ENCODE measurements around the gene DNAL1.

The DNAL1 gene

DNA sequence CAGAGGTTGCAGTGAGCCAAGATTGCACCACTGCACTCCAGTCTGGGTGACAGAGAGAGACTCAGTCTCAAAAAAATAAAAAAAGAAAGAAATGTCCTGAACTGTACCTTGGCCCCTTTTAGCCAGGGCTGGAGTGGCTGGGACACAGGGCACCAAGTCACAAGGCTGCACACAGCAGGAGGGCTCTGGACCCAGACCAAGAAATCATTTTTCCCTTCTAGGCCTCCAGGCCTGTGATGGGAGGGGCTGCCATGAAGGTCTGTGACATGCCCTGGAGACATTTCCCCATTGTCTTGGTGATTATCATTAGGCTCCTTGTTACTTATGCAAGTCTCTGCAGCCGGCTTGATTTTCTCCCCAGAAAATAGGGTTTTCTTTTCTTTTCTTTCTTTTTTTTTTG, 37.5 kb upstream of the DNAL1 start:
- Histone ChIP-seq H3K36me3 (replicated peaks in 1 of 2; ENCODE audit: control insufficient read depth in 2 of 2, insufficient read depth in 2 of 2, low read length in 2 of 2) (no peaks in the 10 kb centered on the region), H3K27me3 (ENCODE audit: control insufficient read depth in 3 of 3, insufficient read depth in 3 of 3, low read depth in 1 of 3, low read length in 3 of 3) (no peaks in the 10 kb centered on the region), H3K23ac (ENCODE audit: low read depth, low read length, poor library complexity) (no peak overlapping the region), H3K9ac (ENCODE audit: low read depth, low read length, poor library complexity) (no peak overlapping the region), H3K9me3 (replicated peaks in 1 of 2; ENCODE audit: control insufficient read depth in 2 of 2, insufficient read depth in 1 of 2, low read depth in 1 of 2, low read length in 2 of 2) (peaks cover 0 to 3% of the 10 kb centered on the region in 2 donors), H3K4me3 (ENCODE audit: low read length in 2 of 2) (no peak overlapping the region), H4K8ac (ENCODE audit: low read depth, low read length) (no peak overlapping the region), H2BK5ac (ENCODE audit: low read length) (no peak overlapping the region), H3K79me1 (ENCODE audit: low read depth, low read length) (no peaks in the 10 kb centered on the region), H3K27ac (replicated peaks; ENCODE audit: low read length) (no peak overlapping the region), H3K4me2 (ENCODE audit: insufficient read depth, low read length, poor library complexity, severe bottlenecking) (no peak overlapping the region), H2AFZ (ENCODE audit: low read length) (no peak overlapping the region), H3K4ac (ENCODE audit: low read length) (no peak overlapping the region), H3K18ac (ENCODE audit: low read length) (no peak overlapping the region), H3K4me1 (ENCODE audit: control insufficient read depth in 2 of 2, insufficient read depth in 1 of 2, low read depth in 1 of 2, low read length in 2 of 2) (peaks cover 1 to 3% of the 10 kb centered on the region in 2 donors), H3K14ac (ENCODE audit: low read length) (no peak overlapping the region), H2BK12ac (ENCODE audit: low read length) (no peak overlapping the region), H2BK15ac (ENCODE audit: low read length) (no peak overlapping the region), H4K91ac (ENCODE audit: low read depth, low read length, poor library complexity) (no peak overlapping the region), H2AK5ac (ENCODE audit: low read depth, low read length) (no peak overlapping the region), H2BK120ac (ENCODE audit: low read depth, low read length) (no peak overlapping the region)
- DNase-seq (ENCODE audit: low spot score): no peak
- no CpG with 5 or more reads among the region's 1 CpG for WGBS, 2 donors (ENCODE audit: extremely low coverage in 2 of 2, insufficient read length in 2 of 2, insufficient replicate concordance in 1 of 2)

DNA sequence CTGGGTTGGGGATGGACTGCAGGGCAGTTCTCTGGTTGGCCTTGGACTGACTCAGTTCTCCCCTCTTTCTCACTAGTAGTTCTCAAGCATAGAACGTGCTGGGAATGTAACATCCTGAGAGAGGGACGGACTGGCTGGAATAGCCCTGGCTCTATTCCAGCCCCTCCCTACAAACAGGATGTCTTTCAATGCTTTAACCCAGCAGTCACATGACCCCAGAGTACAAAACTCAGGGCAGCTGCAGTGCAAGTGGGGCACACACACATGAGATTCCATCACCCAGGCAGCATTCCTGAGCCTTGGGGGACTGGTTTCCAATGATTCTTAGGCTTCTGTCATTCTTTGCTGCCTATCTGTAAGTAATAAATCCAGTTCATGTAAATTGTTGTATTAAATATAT, 34.1 kb upstream of the DNAL1 start:
- Histone ChIP-seq H3K4me1 (ENCODE audit: control insufficient read depth in 2 of 2, insufficient read depth in 1 of 2, low read depth in 1 of 2, low read length in 2 of 2) (peaks cover 1 to 2% of the 10 kb centered on the region in 2 donors), H4K8ac (ENCODE audit: low read depth, low read length) (no peak overlapping the region), H3K23ac (ENCODE audit: low read depth, low read length, poor library complexity) (no peak overlapping the region), H3K14ac (ENCODE audit: low read length) (no peak overlapping the region), H2AK5ac (ENCODE audit: low read depth, low read length) (no peak overlapping the region), H3K18ac (ENCODE audit: low read length) (peak overlapping the region; percentile 57), H3K4me2 (ENCODE audit: insufficient read depth, low read length, poor library complexity, severe bottlenecking) (no peak overlapping the region), H3K79me1 (ENCODE audit: low read depth, low read length) (no peaks in the 10 kb centered on the region), H2BK120ac (ENCODE audit: low read depth, low read length) (no peak overlapping the region), H3K9me3 (replicated peaks in 1 of 2; ENCODE audit: control insufficient read depth in 2 of 2, insufficient read depth in 1 of 2, low read depth in 1 of 2, low read length in 2 of 2) (peaks cover 0 to 3% of the 10 kb centered on the region in 2 donors), H3K9ac (ENCODE audit: low read depth, low read length, poor library complexity) (no peak overlapping the region), H3K4ac (ENCODE audit: low read length) (no peak overlapping the region), H3K27ac (replicated peaks; ENCODE audit: low read length) (no peak overlapping the region), H2AFZ (ENCODE audit: low read length) (peak overlapping the region; percentile 10), H2BK12ac (ENCODE audit: low read length) (no peak overlapping the region), H4K91ac (ENCODE audit: low read depth, low read length, poor library complexity) (no peak overlapping the region), H3K4me3 (ENCODE audit: low read length in 2 of 2) (no peak overlapping the region), H2BK5ac (ENCODE audit: low read length) (no peak overlapping the region), H3K36me3 (replicated peaks in 1 of 2; ENCODE audit: control insufficient read depth in 2 of 2, insufficient read depth in 2 of 2, low read length in 2 of 2) (no peaks in the 10 kb centered on the region), H3K27me3 (ENCODE audit: control insufficient read depth in 3 of 3, insufficient read depth in 3 of 3, low read depth in 1 of 3, low read length in 3 of 3) (peaks cover 0 to 12% (median 11%) of the 10 kb centered on the region in 3 experiments), H2BK15ac (ENCODE audit: low read length) (no peak overlapping the region)
- no peak for DNase-seq (ENCODE audit: low spot score)
- no CpG with 5 or more reads among the region's 2 CpGs for WGBS, 2 donors (ENCODE audit: extremely low coverage in 2 of 2, insufficient read length in 2 of 2, insufficient replicate concordance in 1 of 2)

DNA sequence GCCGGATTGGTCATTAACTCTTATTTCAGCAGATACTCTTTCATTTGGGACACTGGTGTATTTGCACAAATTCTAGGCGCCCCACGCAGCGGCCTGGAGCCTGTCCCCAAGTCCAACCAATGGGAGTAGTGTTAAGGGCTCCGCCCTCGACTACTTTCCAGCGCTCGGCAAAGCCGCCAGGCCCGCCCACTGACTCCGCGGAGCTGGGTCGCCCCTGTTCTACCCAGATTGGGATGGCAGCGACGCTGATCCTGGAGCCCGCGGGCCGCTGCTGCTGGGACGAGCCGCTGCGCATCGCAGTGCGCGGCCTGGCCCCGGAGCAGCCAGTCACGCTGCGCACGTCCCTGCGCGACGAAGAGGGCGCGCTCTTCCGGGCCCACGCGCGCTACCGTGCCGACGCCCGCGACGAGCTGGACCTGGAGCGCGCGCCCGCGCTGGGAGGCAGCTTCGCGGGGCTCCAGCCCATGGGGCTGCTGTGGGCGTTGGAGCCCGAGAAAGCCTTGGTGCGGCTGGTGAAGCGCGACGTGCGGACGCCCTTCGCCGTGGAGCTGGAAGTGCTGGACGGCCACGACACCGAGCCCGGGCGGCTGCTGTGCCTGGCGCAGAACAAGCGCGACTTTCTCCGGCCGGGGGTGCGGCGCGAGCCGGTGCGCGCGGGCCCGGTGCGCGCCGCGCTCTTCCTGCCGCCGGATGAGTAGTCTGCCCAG, 32.3 kb upstream of the DNAL1 start, which contains the start of gene ACOT6:
Gene ACOT6, plus strand, starts transcription at position 179 of the 707 bp plus-strand sequence. Its CDS starts 55 bp downstream, at position 234.
- no CpG with 5 or more reads among the region's 84 CpGs for whole genome bisulfite sequencing, 2 donors (ENCODE audit: extremely low coverage in 2 of 2, insufficient read length in 2 of 2, insufficient replicate concordance in 1 of 2)
- peaks cover 0 to 16% (median 12%) of the 10 kb centered on the region in 3 experiments for H3K27me3 ChIP-seq (ENCODE audit: control insufficient read depth in 3 of 3, insufficient read depth in 3 of 3, low read depth in 1 of 3, low read length in 3 of 3)
- peak; percentile 64 for DNase-seq (ENCODE audit: low spot score)

DNA sequence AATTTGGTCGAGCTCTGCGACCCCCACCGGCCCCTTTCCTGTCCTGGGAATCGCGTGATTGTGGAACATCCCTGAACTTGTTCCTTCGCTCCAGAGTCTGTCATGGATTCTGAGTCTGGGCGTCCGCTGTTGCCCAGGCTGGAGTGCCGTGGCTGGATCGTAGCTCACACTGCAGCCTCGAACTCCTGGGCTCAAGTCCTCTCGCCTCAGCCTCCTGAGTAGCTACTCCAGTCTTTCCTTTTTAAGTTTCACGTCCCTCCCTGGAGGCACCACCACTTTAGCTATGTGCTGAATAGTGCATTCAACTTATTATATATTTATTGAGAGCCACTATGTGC, 31.8 kb upstream of the DNAL1 start:
- Histone ChIP-seq H3K4me3 (ENCODE audit: low read length in 2 of 2) (peak overlapping the region; percentile 71 to 95), H2AK5ac (ENCODE audit: low read depth, low read length) (no peak overlapping the region), H3K36me3 (replicated peaks in 1 of 2; ENCODE audit: control insufficient read depth in 2 of 2, insufficient read depth in 2 of 2, low read length in 2 of 2) (no peaks in the 10 kb centered on the region), H2BK15ac (ENCODE audit: low read length) (peak overlapping the region; percentile 67), H3K27me3 (ENCODE audit: control insufficient read depth in 3 of 3, insufficient read depth in 3 of 3, low read depth in 1 of 3, low read length in 3 of 3) (peaks cover 0 to 16% (median 12%) of the 10 kb centered on the region in 3 experiments), H3K9me3 (replicated peaks in 1 of 2; ENCODE audit: control insufficient read depth in 2 of 2, insufficient read depth in 1 of 2, low read depth in 1 of 2, low read length in 2 of 2) (no peaks in the 10 kb centered on the region), H3K27ac (replicated peaks; ENCODE audit: low read length) (no peak overlapping the region), H3K79me1 (ENCODE audit: low read depth, low read length) (no peaks in the 10 kb centered on the region), H4K91ac (ENCODE audit: low read depth, low read length, poor library complexity) (no peak overlapping the region), H3K4ac (ENCODE audit: low read length) (no peak overlapping the region), H4K8ac (ENCODE audit: low read depth, low read length) (no peak overlapping the region), H3K4me2 (ENCODE audit: insufficient read depth, low read length, poor library complexity, severe bottlenecking) (peak overlapping the region; percentile 80), H3K14ac (ENCODE audit: low read length) (peak overlapping the region; percentile 89), H2BK5ac (ENCODE audit: low read length) (peak overlapping the region; percentile 39), H2AFZ (ENCODE audit: low read length) (peak overlapping the region; percentile 99), H3K18ac (ENCODE audit: low read length) (peak overlapping the region; percentile 97), H3K9ac (ENCODE audit: low read depth, low read length, poor library complexity) (no peak overlapping the region), H3K4me1 (ENCODE audit: control insufficient read depth in 2 of 2, insufficient read depth in 1 of 2, low read depth in 1 of 2, low read length in 2 of 2) (peaks cover 2 to 5% of the 10 kb centered on the region in 2 donors), H2BK120ac (ENCODE audit: low read depth, low read length) (no peak overlapping the region), H2BK12ac (ENCODE audit: low read length) (no peak overlapping the region), H3K23ac (ENCODE audit: low read depth, low read length, poor library complexity) (no peak overlapping the region)
- DNase-seq (ENCODE audit: low spot score): no peak
- WGBS, 2 donors (ENCODE audit: extremely low coverage in 2 of 2, insufficient read length in 2 of 2, insufficient replicate concordance in 1 of 2): no CpG with 5 or more reads among the region's 13 CpGs

More for the DNA sequence above, 32.3 kb upstream of the DNAL1 start, which contains the start of gene ACOT6:
- Histone ChIP-seq H3K4me1 (ENCODE audit: control insufficient read depth in 2 of 2, insufficient read depth in 1 of 2, low read depth in 1 of 2, low read length in 2 of 2) (peaks cover 2 to 5% of the 10 kb centered on the region in 2 donors), H3K79me1 (ENCODE audit: low read depth, low read length) (no peaks in the 10 kb centered on the region), H3K4me2 (ENCODE audit: insufficient read depth, low read length, poor library complexity, severe bottlenecking) (peak within 1 kb of the TSS; percentile 80), H2AK5ac (ENCODE audit: low read depth, low read length) (no peak within 1 kb of the TSS), H3K23ac (ENCODE audit: low read depth, low read length, poor library complexity) (peak within 1 kb of the TSS; percentile 96), H2BK15ac (ENCODE audit: low read length) (peak within 1 kb of the TSS; percentile 67), H2BK5ac (ENCODE audit: low read length) (peak within 1 kb of the TSS; percentile 39), H3K9me3 (replicated peaks in 1 of 2; ENCODE audit: control insufficient read depth in 2 of 2, insufficient read depth in 1 of 2, low read depth in 1 of 2, low read length in 2 of 2) (no peaks in the 10 kb centered on the region), H3K18ac (ENCODE audit: low read length) (peak within 1 kb of the TSS; percentile 97), H2BK120ac (ENCODE audit: low read depth, low read length) (no peak within 1 kb of the TSS), H3K4me3 (ENCODE audit: low read length in 2 of 2) (peak within 1 kb of the TSS; percentile 71 to 95), H3K4ac (ENCODE audit: low read length) (no peak within 1 kb of the TSS), H4K8ac (ENCODE audit: low read depth, low read length) (no peak within 1 kb of the TSS), H3K14ac (ENCODE audit: low read length) (peak within 1 kb of the TSS; percentile 89), H2BK12ac (ENCODE audit: low read length) (peak within 1 kb of the TSS; percentile 97), H2AFZ (ENCODE audit: low read length) (peak within 1 kb of the TSS; percentile 99), H3K9ac (ENCODE audit: low read depth, low read length, poor library complexity) (peak within 1 kb of the TSS; percentile 95), H4K91ac (ENCODE audit: low read depth, low read length, poor library complexity) (no peak within 1 kb of the TSS), H3K27ac (replicated peaks; ENCODE audit: low read length) (no peak within 1 kb of the TSS), H3K36me3 (replicated peaks in 1 of 2; ENCODE audit: control insufficient read depth in 2 of 2, insufficient read depth in 2 of 2, low read length in 2 of 2) (no peaks in the 10 kb centered on the region)
